Kidney (tissue), 14 donors: Measurements from ENCODE around the gene NRG3. TPM values are rescaled to one million over a fixed set of nuclear protein-coding genes. Genes with fewer than 3 reads are reported as not detected.

Experiments
- DNase-seq, 5 donors: peaks; one replicate each; pipeline ENCODE4 v3.0.0-alpha.2; 2013 to 2020
- FAIRE-seq: peaks from 2 replicates; lab custom pipeline; 2012; peaks lifted over from hg19 to GRCh38; lab: Jason Lieb, UNC
- H3K27ac ChIP-seq, 2 donors: one replicate each; pipeline ENCODE4 v1.7.0; 2013; ENCODE audit warnings: low read depth in 2 of 2, low read length in 2 of 2, inconsistent platforms in 1 of 2
- H3K27me3 ChIP-seq: one replicate; pipeline ENCODE4 v1.7.1; 2013; ENCODE audit warnings: low read length, inconsistent platforms; ENCODE audit not compliant: control insufficient read depth, insufficient read depth
- H3K36me3 ChIP-seq, 3 donors: one replicate each; pipeline versions ENCODE4 v1.7.0 to v1.7.1; 2013; ENCODE audit warnings: low read length in 3 of 3, control low read depth in 1 of 3, inconsistent platforms in 1 of 3; ENCODE audit not compliant: insufficient read depth in 3 of 3, control insufficient read depth in 2 of 3
- H3K4me1 ChIP-seq, 3 donors: one replicate each; pipeline versions ENCODE4 v1.7.0 to v1.7.1; 2013; ENCODE audit warnings: low read length in 3 of 3, inconsistent platforms in 1 of 3, low read depth in 1 of 3; ENCODE audit not compliant: control insufficient read depth in 2 of 3, insufficient read depth in 2 of 3
- H3K4me3 ChIP-seq, 3 donors: one replicate each; pipeline versions ENCODE4 v1.7.0 to v1.8.1; 2013; ENCODE audit warnings: low read length in 3 of 3, control low read depth in 1 of 3, inconsistent platforms in 1 of 3
- H3K9ac ChIP-seq, 3 donors: one replicate each; pipeline versions ENCODE4 v1.7.0 to v1.7.1; 2013; ENCODE audit warnings: low read length in 3 of 3, control low read depth in 1 of 3, inconsistent platforms in 1 of 3
- H3K9me3 ChIP-seq, 3 donors: one replicate each; pipeline versions ENCODE4 v1.7.0 to v1.7.1; 2013; ENCODE audit warnings: low read length in 3 of 3, control low read depth in 1 of 3, inconsistent platforms in 1 of 3; ENCODE audit not compliant: control insufficient read depth in 2 of 3, insufficient read depth in 1 of 3
- CTCF ChIP-seq: IDR thresholded peaks from 3 replicates; pipeline ENCODE4 v1.5.1; 2012; ENCODE audit warnings: mild to moderate bottlenecking, moderate library complexity, borderline replicate concordance; ENCODE audit not compliant: insufficient read depth; ENCODE audit errors: extremely low read depth
- intact Hi-C: fragments of 100-400 bp; cut with DNase I; formaldehyde crosslinking; loops from one replicate; pipeline ENCODE4 v1.11.1; 2022
- polyA plus RNA-seq: library from polyadenylated mRNA; stranded (reverse); fragments of 350-450 nt; fragmentation: Illumina TruSeq; extraction: RNeasy Lipid Tissue Mini Kit (QIAGEN cat#74804); gene quantifications from one replicate; pipeline ENCODE4 v1.2.3, GENCODE V29; 2014; ENCODE audit warnings: low read depth, low replicate concordance; ENCODE audit not compliant: insufficient read depth
- total RNA-seq: library from RNA; stranded (reverse); fragmentation: NEBNext Ultra II Directional; extraction: Animal tissue kit (Norgen Biotek cat#: 25700); gene quantifications from one replicate; pipeline ENCODE4 v1.2.1, GENCODE V29; 2021
- donor health status: control.
- donor health status: control.
- donor health status: control.
- donor health status: control.
- donor health status: control.
- donor health status: DM: yes; HTN: yes; CAD: no.
- donor health status: Normal renal cell carcinoma (clear cell type).

NRG3 gene
- total and polyA plus RNA-seq, 2 donors from 2014 or later = 0.62 to 5.4 TPM

GRCh38 chr10:82865366-82865765 lies 990.4 kb downstream of the NRG3 start:
- no peak overlapping the region for H3K4me3 ChIP-seq
- DNase-seq (no peak), FAIRE-seq (no peak)
- no peak overlapping the region for H3K9ac ChIP-seq
- TF ChIP-seq CTCF = no peak
- intact Hi-C loops = no loop called here
- no peaks in the 10 kb centered on the region for H3K27me3 ChIP-seq
- H3K27ac ChIP-seq = no peak overlapping the region
- H3K4me1 ChIP-seq = no peaks in the 10 kb centered on the region
- H3K36me3 ChIP-seq = no peaks in the 10 kb centered on the region
- H3K9me3 ChIP-seq = no peaks in the 10 kb centered on the region

- Histone ChIP-seq H3K4me3 (no peak overlapping the region), H3K27ac (no peak overlapping the region), H3K4me1 (no peaks in the 10 kb centered on the region), H3K9ac (no peak overlapping the region), H3K9me3 (no peaks in the 10 kb centered on the region), H3K27me3 (no peaks in the 10 kb centered on the region), H3K36me3 (no peaks in the 10 kb centered on the region)
- no peak for DNase-seq
- intact Hi-C loops = no loop called here
- TF ChIP-seq CTCF = no peak
- FAIRE-seq = no peak
These were observed 991.5 kb downstream of the NRG3 start for GRCh38 chr10:82866424-82867020.

- no peak for FAIRE-seq
- Histone ChIP-seq H3K9me3 (no peaks in the 10 kb centered on the region), H3K36me3 (no peaks in the 10 kb centered on the region), H3K4me3 (no peak overlapping the region), H3K27me3 (no peaks in the 10 kb centered on the region), H3K9ac (no peak overlapping the region), H3K27ac (no peak overlapping the region), H3K4me1 (no peaks in the 10 kb centered on the region)
- intact Hi-C loops = no loop called here
- no peak for TF ChIP-seq CTCF
- no peak for DNase-seq
These were observed 992.1 kb downstream of the NRG3 start for GRCh38 chr10:82867056-82867455.

GRCh38 chr10:82874671-82875070 lies 999.7 kb downstream of the NRG3 start:
- Histone ChIP-seq H3K4me1 (no peaks in the 10 kb centered on the region), H3K27me3 (no peaks in the 10 kb centered on the region), H3K9me3 (no peaks in the 10 kb centered on the region), H3K4me3 (no peak overlapping the region), H3K27ac (no peak overlapping the region), H3K9ac (no peak overlapping the region), H3K36me3 (no peaks in the 10 kb centered on the region)
- intact Hi-C loops = no loop called here
- no peak for TF ChIP-seq CTCF
- DNase-seq = no peak
- no peak for FAIRE-seq
